ENCODE data around the gene BAHD1. TPM values are rescaled to one million over a fixed set of nuclear protein-coding genes. Genes with fewer than 3 reads are reported as not detected.

BAHD1 gene
- total RNA-seq, 4 donors from 2014 or later: 11.6 to 29.6 (median 22.3) TPM

DNA sequence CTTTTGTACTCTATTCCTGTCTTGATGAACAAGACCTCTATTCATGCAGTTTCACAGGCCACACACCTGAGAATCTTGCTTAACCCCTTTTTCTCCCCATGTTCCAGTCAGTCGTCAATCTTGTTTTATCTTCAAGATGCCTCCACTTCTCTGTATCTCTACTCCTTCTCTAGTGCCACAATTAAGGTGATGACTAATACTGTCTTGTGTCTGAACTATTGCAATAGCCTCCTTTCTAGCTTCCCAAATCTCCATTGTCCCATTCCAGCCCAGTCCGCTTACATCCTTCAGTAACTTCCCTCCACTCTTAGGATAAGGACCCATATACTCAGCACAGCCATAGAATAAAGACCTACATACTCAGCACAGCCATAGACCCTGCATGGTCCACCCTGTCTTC lies 54.8 kb downstream of the BAHD1 start:
- Histone ChIP-seq H3K9me3 (no peaks in the 10 kb centered on the region), H3K27me3 (peaks cover 0 to 10% (median 0%) of the 10 kb centered on the region in 4 donors), H3K4me1 (no peaks in the 10 kb centered on the region), H3K36me3 (no peaks in the 10 kb centered on the region), H3K27ac (replicated peaks in 1 of 4) (no peak overlapping the region), H3K4me3 (no peak overlapping the region)
- DNase-seq (ENCODE audit: extremely low spot score): no peak
- intact Hi-C loops (cut with DNase I): no loop called here
- no peak for TF ChIP-seq POLR2A (IDR thresholded peaks at IDR 0.05; ENCODE audit: low read depth)
- TF ChIP-seq, protein P1, sequence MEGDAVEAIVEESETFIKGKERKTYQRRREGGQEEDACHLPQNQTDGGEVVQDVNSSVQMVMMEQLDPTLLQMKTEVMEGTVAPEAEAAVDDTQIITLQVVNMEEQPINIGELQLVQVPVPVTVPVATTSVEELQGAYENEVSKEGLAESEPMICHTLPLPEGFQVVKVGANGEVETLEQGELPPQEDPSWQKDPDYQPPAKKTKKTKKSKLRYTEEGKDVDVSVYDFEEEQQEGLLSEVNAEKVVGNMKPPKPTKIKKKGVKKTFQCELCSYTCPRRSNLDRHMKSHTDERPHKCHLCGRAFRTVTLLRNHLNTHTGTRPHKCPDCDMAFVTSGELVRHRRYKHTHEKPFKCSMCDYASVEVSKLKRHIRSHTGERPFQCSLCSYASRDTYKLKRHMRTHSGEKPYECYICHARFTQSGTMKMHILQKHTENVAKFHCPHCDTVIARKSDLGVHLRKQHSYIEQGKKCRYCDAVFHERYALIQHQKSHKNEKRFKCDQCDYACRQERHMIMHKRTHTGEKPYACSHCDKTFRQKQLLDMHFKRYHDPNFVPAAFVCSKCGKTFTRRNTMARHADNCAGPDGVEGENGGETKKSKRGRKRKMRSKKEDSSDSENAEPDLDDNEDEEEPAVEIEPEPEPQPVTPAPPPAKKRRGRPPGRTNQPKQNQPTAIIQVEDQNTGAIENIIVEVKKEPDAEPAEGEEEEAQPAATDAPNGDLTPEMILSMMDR (IDR thresholded peaks at IDR 0.05): no peak
- no peak for TF ChIP-seq POLR2AphosphoS5 (IDR thresholded peaks at IDR 0.05)
- TF ChIP-seq EP300 (IDR thresholded peaks at IDR 0.05): no peak
- 92% methylated on average over 2 of the region's 2 CpGs for WGBS

DNA sequence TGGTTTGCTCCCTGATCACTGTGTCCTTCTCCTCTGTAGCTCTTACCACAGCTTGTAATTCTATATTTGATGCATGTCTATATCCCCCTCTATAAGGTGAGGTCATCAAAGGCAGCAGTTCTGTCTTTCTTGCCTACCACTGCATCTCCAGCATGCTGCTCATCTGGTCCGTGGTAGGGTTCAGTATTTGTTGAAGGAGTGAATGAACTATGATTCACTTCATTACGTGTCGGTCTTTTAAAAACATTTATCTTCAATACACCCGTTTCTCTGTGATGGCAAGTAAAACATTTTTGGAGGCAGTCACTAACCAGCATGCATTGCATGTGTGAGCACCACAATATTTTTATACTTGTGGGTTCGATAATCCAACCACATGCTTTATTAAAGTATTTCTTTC lies 57.7 kb downstream of the BAHD1 start:
- Histone ChIP-seq H3K27me3 (peaks cover 0 to 10% (median 0%) of the 10 kb centered on the region in 4 donors), H3K27ac (replicated peaks in 1 of 4) (no peak overlapping the region), H3K9me3 (no peaks in the 10 kb centered on the region), H3K36me3 (no peaks in the 10 kb centered on the region), H3K4me3 (no peak overlapping the region), H3K4me1 (no peaks in the 10 kb centered on the region)
- WGBS: 69% methylated on average over 5 of the region's 5 CpGs
- intact Hi-C loops (cut with DNase I): no loop called here
- TF ChIP-seq, protein P1 (IDR thresholded peaks at IDR 0.05): no peak
- TF ChIP-seq EP300 (IDR thresholded peaks at IDR 0.05) (no peak), POLR2A (IDR thresholded peaks at IDR 0.05; ENCODE audit: low read depth) (no peak), POLR2AphosphoS5 (IDR thresholded peaks at IDR 0.05) (no peak)
- DNase-seq (ENCODE audit: extremely low spot score): no peak

DNA sequence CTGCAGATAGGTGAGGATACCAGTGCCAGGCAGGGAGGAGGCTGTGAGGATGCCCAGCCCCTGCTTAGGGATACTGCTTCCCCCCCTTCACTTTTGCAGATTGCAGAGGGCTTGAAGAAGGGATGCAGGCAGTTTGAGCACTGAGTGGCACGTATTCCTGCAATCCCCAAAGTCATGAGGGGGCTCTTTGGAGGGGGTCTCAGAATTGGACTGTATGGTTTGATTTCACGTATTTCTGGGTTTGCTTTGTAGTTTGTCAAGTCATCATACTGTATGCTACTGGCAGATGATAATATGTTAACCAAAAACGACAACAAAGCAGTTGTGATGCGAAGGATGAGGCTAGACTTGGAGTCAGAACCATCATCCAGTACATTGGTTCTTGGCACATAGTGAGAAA lies 58.1 kb downstream of the BAHD1 start:
- 85% methylated on average over 4 of the region's 4 CpGs for WGBS
- intact Hi-C loops (cut with DNase I): no loop called here
- no peaks in the 10 kb centered on the region for H3K4me1 ChIP-seq

DNA sequence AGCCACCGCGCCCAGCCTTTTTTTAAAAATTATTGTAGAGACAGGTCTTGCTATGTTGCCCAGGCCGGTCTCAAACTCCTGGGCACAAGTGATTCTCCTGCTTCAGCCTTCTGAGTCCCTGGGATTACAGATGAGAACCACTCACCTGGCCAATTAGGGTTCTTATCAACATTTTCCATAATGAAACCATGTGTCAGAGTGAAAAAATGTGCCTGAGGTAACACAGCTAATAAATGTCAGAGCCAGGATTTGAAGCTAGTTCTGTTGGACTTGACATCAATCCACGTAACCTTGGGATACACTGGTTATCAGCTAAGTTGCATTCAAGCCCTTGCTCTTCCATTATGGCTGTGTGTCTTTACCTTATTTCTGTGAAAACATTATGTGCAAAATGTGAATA lies 59.2 kb downstream of the BAHD1 start:
- intact Hi-C loops (cut with DNase I): no loop called here
- no peak for DNase-seq (ENCODE audit: extremely low spot score)
- no peak overlapping the region for H3K4me3 ChIP-seq
- H3K27ac ChIP-seq (replicated peaks in 1 of 4): no peak overlapping the region
- TF ChIP-seq EP300 (IDR thresholded peaks at IDR 0.05) (no peak), POLR2AphosphoS5 (IDR thresholded peaks at IDR 0.05) (no peak), POLR2A (IDR thresholded peaks at IDR 0.05; ENCODE audit: low read depth) (no peak)
- TF ChIP-seq, protein P1 (IDR thresholded peaks at IDR 0.05): no peak
- 84% methylated on average over 4 of the region's 4 CpGs for WGBS
- H3K9me3 ChIP-seq: no peaks in the 10 kb centered on the region
- no peaks in the 10 kb centered on the region for H3K36me3 ChIP-seq
- H3K4me1 ChIP-seq: no peaks in the 10 kb centered on the region
- H3K27me3 ChIP-seq: peaks cover 0 to 10% (median 0%) of the 10 kb centered on the region in 4 donors

More for the DNA sequence above, 58.1 kb downstream of the BAHD1 start:
- Histone ChIP-seq H3K27me3 (peaks cover 0 to 10% (median 0%) of the 10 kb centered on the region in 4 donors), H3K4me3 (no peak overlapping the region), H3K9me3 (no peaks in the 10 kb centered on the region), H3K36me3 (no peaks in the 10 kb centered on the region), H3K27ac (replicated peaks in 1 of 4) (no peak overlapping the region)
- TF ChIP-seq POLR2AphosphoS5 (IDR thresholded peaks at IDR 0.05): no peak
- TF ChIP-seq, protein P1 (IDR thresholded peaks at IDR 0.05): no peak
- TF ChIP-seq POLR2A (IDR thresholded peaks at IDR 0.05; ENCODE audit: low read depth): no peak
- no peak for TF ChIP-seq EP300 (IDR thresholded peaks at IDR 0.05)
- no peak for DNase-seq (ENCODE audit: extremely low spot score)
